ENCODE measurements around the gene LMO7.

Gene LMO7

DNA sequence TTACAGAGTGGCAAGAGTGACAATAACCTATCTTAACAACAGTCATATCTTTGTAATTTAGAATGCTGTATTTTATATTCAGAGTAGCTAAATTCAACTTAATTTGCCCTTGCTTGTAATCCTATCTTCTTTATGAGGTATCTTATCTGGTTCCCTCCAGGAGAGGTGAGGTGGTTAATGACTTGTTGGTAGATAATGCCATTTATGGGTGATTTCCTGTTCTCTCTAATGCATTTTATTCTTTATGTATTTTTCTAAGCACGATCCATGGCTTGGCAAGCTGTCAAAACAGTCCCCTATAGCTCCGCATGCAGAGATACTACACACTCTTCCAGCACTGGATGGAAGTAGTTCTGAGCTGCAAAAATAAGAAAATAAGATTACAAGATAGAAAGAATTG, 267.9 kb downstream of the LMO7 start:
- Mint-ChIP-seq H3K4me1 (ENCODE audit: low read depth) (no peaks in the 10 kb centered on the region), H3K9me3 (no peaks in the 10 kb centered on the region), H3K4me3 (no peak overlapping the region), H3K27me3 (ENCODE audit: low read depth) (peaks cover 4% of the 10 kb centered on the region), H3K27ac (no peak overlapping the region), H3K36me3 (ENCODE audit: low read depth) (no peaks in the 10 kb centered on the region)

GRCh38 chr13:75906315-75906714, 270.2 kb downstream of the LMO7 start:
- H3K27ac Mint-ChIP-seq, result no peak overlapping the region
- no peaks in the 10 kb centered on the region for H3K36me3 Mint-ChIP-seq (ENCODE audit: low read depth)
- no peak overlapping the region for H3K4me3 Mint-ChIP-seq
- H3K4me1 Mint-ChIP-seq (ENCODE audit: low read depth), result no peaks in the 10 kb centered on the region
- peaks cover 4% of the 10 kb centered on the region for H3K27me3 Mint-ChIP-seq (ENCODE audit: low read depth)
- no peaks in the 10 kb centered on the region for H3K9me3 Mint-ChIP-seq

DNA sequence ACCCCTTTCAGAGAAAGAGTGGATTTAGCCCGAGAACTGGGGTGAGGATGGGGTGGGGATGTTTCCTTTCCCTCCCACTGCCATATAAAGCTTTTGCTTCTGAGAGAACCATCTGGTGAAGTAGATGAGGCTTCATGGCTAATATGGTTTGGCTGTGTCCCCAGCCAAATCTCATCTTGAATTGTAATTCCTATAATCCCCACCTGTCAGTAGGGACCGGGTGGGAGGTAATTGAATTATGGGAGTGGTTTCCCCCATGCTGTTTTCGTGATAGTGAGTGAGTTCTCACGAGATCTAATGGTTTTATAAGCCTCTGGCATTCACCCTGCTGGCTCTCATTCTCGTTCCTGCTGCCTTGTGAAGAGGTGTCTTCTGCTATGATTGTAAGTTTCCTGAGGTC, 270.9 kb downstream of the LMO7 start:
- Mint-ChIP-seq H3K36me3 (ENCODE audit: low read depth) (no peaks in the 10 kb centered on the region), H3K27ac (no peak overlapping the region), H3K27me3 (ENCODE audit: low read depth) (peaks cover 4% of the 10 kb centered on the region), H3K4me1 (ENCODE audit: low read depth) (no peaks in the 10 kb centered on the region), H3K9me3 (no peaks in the 10 kb centered on the region), H3K4me3 (no peak overlapping the region)

DNA sequence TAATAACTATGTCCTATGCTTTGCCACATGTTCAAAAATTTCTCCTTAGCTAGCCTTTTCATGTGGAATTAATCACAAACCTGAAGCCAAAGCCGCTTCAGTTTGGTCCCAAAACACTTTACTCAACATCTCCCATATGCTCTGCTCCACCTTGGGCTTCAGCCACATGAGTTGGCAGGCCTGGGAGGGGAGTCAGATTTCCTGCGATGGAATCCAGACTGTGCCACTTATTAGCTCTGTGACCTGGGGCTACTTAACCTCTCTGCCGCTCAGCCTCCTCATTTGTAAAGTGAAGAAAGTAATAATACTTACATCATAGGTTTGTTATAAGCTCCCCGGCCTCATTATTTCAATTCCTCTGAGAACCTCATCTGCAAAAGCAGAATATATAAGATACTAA, 272.0 kb downstream of the LMO7 start:
- no peaks in the 10 kb centered on the region for H3K36me3 Mint-ChIP-seq (ENCODE audit: low read depth)
- H3K27me3 Mint-ChIP-seq (ENCODE audit: low read depth), result peaks cover 4% of the 10 kb centered on the region
- H3K4me3 Mint-ChIP-seq, result no peak overlapping the region
- H3K27ac Mint-ChIP-seq, result no peak overlapping the region
- no peaks in the 10 kb centered on the region for H3K9me3 Mint-ChIP-seq
- H3K4me1 Mint-ChIP-seq (ENCODE audit: low read depth), result no peaks in the 10 kb centered on the region

All from T-helper 1 cell treated with Interleukin-12 subunit alpha and Interleukin-12 subunit beta and Interleukin-4 antibody, amounts not matched to agents 30 μg/mL and 1 μg/mL, for 36 hours (primary cell).